Measurements from ENCODE around the gene PRXL2B. TPM values are rescaled to one million over a fixed set of nuclear protein-coding genes. Genes with fewer than 3 reads are reported as not detected.

Gene PRXL2B
- total and polyA plus RNA-seq, 3 donors from 2014 or later: 16.5 to 25.1 (median 20.9) TPM

DNA sequence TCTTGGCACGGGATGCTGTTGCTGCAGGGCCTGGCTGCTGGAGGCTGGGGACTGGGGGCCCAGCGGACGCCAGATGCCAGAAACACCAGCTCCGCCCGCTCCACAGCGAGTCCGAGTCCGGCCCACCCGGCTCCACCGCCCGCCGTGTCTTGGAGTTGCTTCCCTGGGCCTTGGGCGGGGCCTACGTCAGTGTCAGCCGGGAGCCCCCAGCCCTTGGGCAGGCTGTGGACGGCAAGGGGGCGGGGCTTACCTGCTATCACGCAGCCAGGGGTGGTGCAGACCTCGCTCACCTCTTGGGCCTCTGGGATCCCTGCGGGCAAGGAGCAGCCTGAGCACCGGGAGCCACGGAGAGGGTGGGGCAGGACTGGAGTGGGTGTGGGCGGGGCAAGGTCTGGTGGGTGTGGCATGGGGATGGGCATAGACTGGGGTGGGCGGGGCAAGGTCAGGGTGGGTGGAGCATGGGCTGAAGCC is 24.5 kb downstream of the PRXL2B start:
- 7 to 18% methylated on average over 18 to 24 of the region's 24 CpGs for WGBS, 2 donors
- no peaks in the 10 kb centered on the region for H3K9me3 ChIP-seq
- intact Hi-C loops (cut with DNase I; ENCODE audit: low total_unique reads): no loop called here
- no peaks in the 10 kb centered on the region for H3K27me3 ChIP-seq
- TF ChIP-seq, protein P1, sequence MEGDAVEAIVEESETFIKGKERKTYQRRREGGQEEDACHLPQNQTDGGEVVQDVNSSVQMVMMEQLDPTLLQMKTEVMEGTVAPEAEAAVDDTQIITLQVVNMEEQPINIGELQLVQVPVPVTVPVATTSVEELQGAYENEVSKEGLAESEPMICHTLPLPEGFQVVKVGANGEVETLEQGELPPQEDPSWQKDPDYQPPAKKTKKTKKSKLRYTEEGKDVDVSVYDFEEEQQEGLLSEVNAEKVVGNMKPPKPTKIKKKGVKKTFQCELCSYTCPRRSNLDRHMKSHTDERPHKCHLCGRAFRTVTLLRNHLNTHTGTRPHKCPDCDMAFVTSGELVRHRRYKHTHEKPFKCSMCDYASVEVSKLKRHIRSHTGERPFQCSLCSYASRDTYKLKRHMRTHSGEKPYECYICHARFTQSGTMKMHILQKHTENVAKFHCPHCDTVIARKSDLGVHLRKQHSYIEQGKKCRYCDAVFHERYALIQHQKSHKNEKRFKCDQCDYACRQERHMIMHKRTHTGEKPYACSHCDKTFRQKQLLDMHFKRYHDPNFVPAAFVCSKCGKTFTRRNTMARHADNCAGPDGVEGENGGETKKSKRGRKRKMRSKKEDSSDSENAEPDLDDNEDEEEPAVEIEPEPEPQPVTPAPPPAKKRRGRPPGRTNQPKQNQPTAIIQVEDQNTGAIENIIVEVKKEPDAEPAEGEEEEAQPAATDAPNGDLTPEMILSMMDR (IDR thresholded peaks at IDR 0.05): no peak
- TF ChIP-seq POLR2A (IDR thresholded peaks at IDR 0.05): no peak
- H3K4me3 ChIP-seq: peak overlapping the region; percentile 26 to 39
- peaks cover 11% of the 10 kb centered on the region for H3K4me1 ChIP-seq
- no peak overlapping the region for H3K27ac ChIP-seq
- peak; percentile 48 for DNase-seq
- H3K36me3 ChIP-seq (ENCODE audit: low read depth, missing control alignments): no peaks in the 10 kb centered on the region

DNA sequence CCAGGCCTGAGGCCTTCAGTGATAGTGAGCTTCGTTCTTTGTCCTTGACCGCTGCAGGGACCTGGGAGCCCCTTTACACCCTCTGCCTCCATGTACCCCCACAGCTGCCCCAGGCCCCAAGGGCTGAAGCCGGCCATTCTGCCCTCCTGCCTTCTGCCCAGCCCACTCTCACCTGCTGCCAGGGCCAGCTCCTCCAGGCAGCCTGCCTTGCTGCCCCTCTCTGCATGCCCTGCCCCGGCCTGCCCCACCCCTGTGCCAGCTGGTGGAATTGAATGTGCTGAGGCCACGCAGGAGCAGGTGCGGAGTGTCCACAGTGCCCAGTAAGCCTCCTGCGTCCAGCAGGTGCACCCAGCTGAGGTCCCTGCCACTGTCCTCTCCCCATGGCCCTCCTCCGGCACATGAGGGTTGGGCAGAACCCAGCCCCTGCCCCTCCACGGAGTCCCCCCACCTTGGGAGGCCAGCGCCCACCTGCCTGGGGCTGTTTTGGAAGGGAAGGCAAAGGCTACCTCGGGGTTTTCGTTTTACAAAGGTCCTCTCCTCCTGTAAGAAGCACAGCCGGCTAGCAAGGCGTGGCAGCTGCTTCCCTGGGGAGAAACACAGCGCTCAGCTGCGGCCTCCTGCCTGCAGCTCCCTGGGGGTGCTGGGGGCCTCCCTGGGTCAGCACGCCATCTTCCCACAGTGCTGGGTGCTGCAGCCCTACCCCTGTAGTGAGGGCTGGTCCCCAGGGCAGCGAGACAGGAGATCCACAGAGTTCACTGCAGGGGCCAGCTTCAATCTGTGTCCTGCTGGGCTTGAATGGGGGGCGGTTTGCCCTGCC is 25.3 kb downstream of the PRXL2B start:
- H3K36me3 ChIP-seq (ENCODE audit: low read depth, missing control alignments): no peaks in the 10 kb centered on the region
- intact Hi-C loops (cut with DNase I; ENCODE audit: low total_unique reads): no loop called here
- peak; percentile 9 for DNase-seq
- TF ChIP-seq, protein P1 (IDR thresholded peaks at IDR 0.05): no peak
- no peak for TF ChIP-seq POLR2A (IDR thresholded peaks at IDR 0.05)
- no peak overlapping the region for H3K4me3 ChIP-seq
- WGBS, 2 donors: 90 to 95% methylated on average over 9 to 19 of the region's 19 CpGs
- H3K4me1 ChIP-seq: peaks cover 11% of the 10 kb centered on the region
- no peak overlapping the region for H3K27ac ChIP-seq
- no peaks in the 10 kb centered on the region for H3K9me3 ChIP-seq
- no peaks in the 10 kb centered on the region for H3K27me3 ChIP-seq

DNA sequence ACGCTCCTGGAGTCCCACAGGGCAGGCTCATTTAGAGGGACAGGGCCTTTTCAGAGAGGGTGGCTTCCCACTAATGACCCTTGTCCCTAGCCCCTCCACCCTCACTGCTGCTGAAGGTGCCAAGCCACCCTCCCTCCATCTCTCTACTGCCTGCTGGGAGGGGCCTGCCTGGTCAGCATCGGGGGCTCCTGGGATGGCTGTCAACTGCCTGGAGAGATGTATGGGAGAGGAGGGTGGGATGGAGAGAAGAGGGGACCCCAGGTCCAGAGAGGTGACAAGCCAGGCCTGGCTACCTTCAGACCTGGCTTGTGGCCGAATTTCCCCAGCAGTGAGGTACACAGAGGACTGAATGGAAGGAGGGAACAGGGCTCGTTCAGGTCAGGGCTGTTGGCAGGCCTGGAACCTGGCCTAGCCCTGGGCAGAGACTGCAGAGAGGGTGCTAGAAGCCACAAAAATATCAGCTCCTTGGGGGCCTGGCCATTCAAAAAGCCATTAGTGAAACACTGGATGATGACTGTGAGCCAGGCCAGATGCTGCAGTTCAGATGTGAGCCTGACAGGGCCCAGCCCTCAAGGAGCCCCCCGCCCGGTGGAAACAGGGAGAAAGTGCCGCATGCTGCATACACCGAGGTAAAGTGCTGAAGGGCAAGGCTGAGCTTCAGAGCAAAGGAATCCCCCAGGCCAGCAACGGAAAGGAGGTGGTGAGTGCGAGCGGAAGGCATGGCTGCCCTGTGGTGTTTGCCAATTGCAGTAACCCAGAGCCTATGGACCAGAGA is 26.2 kb downstream of the PRXL2B start:
- WGBS, 2 donors: 83 to 87% methylated on average over 11 of the region's 11 CpGs
- intact Hi-C loops (cut with DNase I; ENCODE audit: low total_unique reads): no loop called here
- Histone ChIP-seq H3K27ac (no peak overlapping the region), H3K36me3 (ENCODE audit: low read depth, missing control alignments) (no peaks in the 10 kb centered on the region), H3K4me3 (no peak overlapping the region), H3K9me3 (no peaks in the 10 kb centered on the region), H3K27me3 (no peaks in the 10 kb centered on the region), H3K4me1 (peaks cover 5% of the 10 kb centered on the region)
- TF ChIP-seq, protein P1 (IDR thresholded peaks at IDR 0.05): no peak
- TF ChIP-seq POLR2A (IDR thresholded peaks at IDR 0.05): no peak
- DNase-seq: peak; percentile 9

DNA sequence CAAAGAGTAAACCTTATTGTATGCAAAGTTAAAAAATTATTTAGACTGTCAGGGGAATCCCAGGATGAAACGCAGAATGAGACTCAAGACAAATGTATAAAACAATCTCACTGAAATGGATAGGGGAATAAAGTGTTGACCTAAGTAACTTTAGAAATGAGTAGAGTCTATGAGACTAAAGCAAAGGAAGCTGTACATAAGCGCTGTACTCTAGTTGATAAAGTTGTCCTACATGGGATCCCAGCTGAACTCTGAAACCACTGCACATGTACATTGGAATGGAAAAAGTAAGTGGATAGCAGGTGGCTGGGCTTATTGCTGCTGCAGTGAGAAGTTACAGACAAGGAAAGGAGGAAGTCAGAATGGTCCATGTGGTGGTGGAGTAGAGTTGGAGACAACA is 27.6 kb downstream of the PRXL2B start:
- Histone ChIP-seq H3K4me1 (peaks cover 3% of the 10 kb centered on the region), H3K27me3 (no peaks in the 10 kb centered on the region), H3K4me3 (no peak overlapping the region), H3K36me3 (ENCODE audit: low read depth, missing control alignments) (no peaks in the 10 kb centered on the region), H3K9me3 (no peaks in the 10 kb centered on the region), H3K27ac (no peak overlapping the region)
- DNase-seq: no peak
- 80 to 93% methylated on average over 2 of the region's 2 CpGs for WGBS, 2 donors
- intact Hi-C loops (cut with DNase I; ENCODE audit: low total_unique reads): no loop called here
- no peak for TF ChIP-seq POLR2A (IDR thresholded peaks at IDR 0.05)
- TF ChIP-seq, protein P1 (IDR thresholded peaks at IDR 0.05): no peak
